Neural cell (in vitro differentiated cells): Measurements from ENCODE around the gene LMOD3.

Source experiments
- EZH2 ChIP-seq: fragments of 200-600, 300-800 bp; shearing (Covaris generic), sonication (generic); IDR thresholded peaks from 2 replicates; pipeline ENCODE4 v1.6.1; 2014; ENCODE audit warnings: antibody characterized with exemption, low read length, borderline replicate concordance, mild to moderate bottlenecking; ENCODE audit not compliant: insufficient read depth, poor library complexity, severe bottlenecking
- MXI1 ChIP-seq: fragments of 450-650 bp; conservative IDR thresholded peaks from 2 replicates; pipeline ENCODE4 v1.6.1; 2014; ENCODE audit warnings: antibody characterized with exemption, mild to moderate bottlenecking; ENCODE audit not compliant: poor library complexity, severe bottlenecking
- POLR2AphosphoS5 ChIP-seq: IDR thresholded peaks from 2 replicates; pipeline ENCODE4 v1.6.1; 2012
- RAD21 ChIP-seq: fragments of 450-650 bp; conservative IDR thresholded peaks from 2 replicates; pipeline ENCODE4 v1.6.1; 2014; ENCODE audit warnings: antibody characterized with exemption, mild to moderate bottlenecking, moderate library complexity
- SMC3 ChIP-seq: fragments of 450-650 bp; conservative IDR thresholded peaks from 2 replicates; pipeline ENCODE4 v1.6.1; 2014; ENCODE audit warnings: antibody characterized with exemption, mild to moderate bottlenecking, moderate library complexity; ENCODE audit not compliant: poor library complexity
- TF ChIP-seq, protein P1 (sequence below): fragments of 450-650 bp; IDR thresholded peaks from 2 replicates; pipeline ENCODE4 v1.5.1; 2014; ENCODE audit warnings: antibody characterized with exemption, mild to moderate bottlenecking, moderate library complexity; ENCODE audit not compliant: poor library complexity, severe bottlenecking
- TF ChIP-seq, protein P2 (sequence below): IDR thresholded peaks from 2 replicates; pipeline ENCODE4 v1.6.1; 2012; ENCODE audit warnings: borderline replicate concordance

DNA sequence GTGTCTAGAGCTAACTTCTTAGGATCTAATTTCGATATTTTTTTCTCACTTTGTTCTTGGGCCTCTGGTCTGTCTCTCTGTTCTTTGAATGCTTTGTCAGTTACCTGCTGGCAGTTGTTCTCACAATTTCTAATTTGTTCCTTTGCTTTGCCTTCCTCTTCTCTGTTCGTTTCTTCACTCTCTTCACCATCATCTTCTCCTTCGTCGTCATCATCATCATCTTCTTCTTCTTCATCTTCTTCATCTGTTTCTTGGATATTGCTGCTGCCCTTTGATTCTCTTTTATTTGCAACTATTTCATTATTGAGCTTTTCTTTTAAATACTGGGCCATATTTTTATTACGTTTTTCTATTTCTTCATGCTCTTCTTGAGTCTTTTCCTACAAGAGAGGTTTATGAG lies 2.7 kb downstream of the LMOD3 start:
- TF ChIP-seq, protein P1, sequence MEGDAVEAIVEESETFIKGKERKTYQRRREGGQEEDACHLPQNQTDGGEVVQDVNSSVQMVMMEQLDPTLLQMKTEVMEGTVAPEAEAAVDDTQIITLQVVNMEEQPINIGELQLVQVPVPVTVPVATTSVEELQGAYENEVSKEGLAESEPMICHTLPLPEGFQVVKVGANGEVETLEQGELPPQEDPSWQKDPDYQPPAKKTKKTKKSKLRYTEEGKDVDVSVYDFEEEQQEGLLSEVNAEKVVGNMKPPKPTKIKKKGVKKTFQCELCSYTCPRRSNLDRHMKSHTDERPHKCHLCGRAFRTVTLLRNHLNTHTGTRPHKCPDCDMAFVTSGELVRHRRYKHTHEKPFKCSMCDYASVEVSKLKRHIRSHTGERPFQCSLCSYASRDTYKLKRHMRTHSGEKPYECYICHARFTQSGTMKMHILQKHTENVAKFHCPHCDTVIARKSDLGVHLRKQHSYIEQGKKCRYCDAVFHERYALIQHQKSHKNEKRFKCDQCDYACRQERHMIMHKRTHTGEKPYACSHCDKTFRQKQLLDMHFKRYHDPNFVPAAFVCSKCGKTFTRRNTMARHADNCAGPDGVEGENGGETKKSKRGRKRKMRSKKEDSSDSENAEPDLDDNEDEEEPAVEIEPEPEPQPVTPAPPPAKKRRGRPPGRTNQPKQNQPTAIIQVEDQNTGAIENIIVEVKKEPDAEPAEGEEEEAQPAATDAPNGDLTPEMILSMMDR, result no peak
- TF ChIP-seq, protein P2, sequence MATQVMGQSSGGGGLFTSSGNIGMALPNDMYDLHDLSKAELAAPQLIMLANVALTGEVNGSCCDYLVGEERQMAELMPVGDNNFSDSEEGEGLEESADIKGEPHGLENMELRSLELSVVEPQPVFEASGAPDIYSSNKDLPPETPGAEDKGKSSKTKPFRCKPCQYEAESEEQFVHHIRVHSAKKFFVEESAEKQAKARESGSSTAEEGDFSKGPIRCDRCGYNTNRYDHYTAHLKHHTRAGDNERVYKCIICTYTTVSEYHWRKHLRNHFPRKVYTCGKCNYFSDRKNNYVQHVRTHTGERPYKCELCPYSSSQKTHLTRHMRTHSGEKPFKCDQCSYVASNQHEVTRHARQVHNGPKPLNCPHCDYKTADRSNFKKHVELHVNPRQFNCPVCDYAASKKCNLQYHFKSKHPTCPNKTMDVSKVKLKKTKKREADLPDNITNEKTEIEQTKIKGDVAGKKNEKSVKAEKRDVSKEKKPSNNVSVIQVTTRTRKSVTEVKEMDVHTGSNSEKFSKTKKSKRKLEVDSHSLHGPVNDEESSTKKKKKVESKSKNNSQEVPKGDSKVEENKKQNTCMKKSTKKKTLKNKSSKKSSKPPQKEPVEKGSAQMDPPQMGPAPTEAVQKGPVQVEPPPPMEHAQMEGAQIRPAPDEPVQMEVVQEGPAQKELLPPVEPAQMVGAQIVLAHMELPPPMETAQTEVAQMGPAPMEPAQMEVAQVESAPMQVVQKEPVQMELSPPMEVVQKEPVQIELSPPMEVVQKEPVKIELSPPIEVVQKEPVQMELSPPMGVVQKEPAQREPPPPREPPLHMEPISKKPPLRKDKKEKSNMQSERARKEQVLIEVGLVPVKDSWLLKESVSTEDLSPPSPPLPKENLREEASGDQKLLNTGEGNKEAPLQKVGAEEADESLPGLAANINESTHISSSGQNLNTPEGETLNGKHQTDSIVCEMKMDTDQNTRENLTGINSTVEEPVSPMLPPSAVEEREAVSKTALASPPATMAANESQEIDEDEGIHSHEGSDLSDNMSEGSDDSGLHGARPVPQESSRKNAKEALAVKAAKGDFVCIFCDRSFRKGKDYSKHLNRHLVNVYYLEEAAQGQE, result no peak
- TF ChIP-seq EZH2 (no peak), POLR2AphosphoS5 (no peak), SMC3 (no peak), MXI1 (no peak), RAD21 (no peak)
